GM12874 (cell line): ENCODE data around the gene PIANP.

Experiments used
- TF ChIP-seq, protein P1 (sequence below): IDR thresholded peaks from 2 replicates; pipeline ENCODE4 v1.5.1; 2011; ENCODE audit warnings: low read depth, mild to moderate bottlenecking, control low read depth, low read length, moderate library complexity; ENCODE audit not compliant: insufficient read depth

PIANP gene

DNA sequence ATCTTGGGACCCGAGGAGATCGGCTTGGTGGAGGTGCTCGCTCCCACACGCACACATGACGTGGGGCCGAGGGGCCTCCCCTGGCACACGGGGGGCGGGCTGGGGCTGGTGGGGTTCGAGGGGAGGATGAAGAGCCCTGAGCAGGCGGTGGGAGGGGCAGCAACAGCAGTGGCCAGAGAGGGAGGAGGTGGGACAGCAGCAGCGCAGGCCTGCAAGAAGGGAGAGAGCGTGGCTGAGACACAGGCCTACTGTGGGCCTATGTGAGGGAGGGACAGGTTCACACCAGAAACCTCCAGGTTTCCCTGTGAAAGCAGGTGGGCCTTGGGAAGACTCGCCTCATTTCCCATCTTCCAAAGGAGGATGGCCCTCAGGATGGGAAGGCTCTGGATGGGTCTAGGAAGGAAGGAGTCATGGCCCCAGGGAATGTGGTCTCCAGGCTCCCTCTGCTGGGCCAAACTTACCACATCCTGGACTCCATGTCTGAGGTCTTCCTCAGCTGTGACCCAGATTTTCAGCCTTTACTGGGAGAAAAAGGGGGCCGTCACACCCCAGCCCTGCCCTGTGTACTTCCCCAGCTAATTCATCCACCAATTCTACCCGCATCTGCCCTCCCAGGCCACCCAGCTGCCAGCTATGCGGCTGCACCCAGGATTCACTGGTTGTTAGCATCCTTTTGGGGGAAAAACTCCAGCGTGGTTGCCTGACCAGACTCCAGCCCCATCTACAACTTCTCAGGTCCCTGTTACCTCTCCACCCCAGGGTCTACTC, 2.8 kb downstream of the PIANP start:
- TF ChIP-seq, protein P1, sequence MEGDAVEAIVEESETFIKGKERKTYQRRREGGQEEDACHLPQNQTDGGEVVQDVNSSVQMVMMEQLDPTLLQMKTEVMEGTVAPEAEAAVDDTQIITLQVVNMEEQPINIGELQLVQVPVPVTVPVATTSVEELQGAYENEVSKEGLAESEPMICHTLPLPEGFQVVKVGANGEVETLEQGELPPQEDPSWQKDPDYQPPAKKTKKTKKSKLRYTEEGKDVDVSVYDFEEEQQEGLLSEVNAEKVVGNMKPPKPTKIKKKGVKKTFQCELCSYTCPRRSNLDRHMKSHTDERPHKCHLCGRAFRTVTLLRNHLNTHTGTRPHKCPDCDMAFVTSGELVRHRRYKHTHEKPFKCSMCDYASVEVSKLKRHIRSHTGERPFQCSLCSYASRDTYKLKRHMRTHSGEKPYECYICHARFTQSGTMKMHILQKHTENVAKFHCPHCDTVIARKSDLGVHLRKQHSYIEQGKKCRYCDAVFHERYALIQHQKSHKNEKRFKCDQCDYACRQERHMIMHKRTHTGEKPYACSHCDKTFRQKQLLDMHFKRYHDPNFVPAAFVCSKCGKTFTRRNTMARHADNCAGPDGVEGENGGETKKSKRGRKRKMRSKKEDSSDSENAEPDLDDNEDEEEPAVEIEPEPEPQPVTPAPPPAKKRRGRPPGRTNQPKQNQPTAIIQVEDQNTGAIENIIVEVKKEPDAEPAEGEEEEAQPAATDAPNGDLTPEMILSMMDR = peak; percentile 60

DNA sequence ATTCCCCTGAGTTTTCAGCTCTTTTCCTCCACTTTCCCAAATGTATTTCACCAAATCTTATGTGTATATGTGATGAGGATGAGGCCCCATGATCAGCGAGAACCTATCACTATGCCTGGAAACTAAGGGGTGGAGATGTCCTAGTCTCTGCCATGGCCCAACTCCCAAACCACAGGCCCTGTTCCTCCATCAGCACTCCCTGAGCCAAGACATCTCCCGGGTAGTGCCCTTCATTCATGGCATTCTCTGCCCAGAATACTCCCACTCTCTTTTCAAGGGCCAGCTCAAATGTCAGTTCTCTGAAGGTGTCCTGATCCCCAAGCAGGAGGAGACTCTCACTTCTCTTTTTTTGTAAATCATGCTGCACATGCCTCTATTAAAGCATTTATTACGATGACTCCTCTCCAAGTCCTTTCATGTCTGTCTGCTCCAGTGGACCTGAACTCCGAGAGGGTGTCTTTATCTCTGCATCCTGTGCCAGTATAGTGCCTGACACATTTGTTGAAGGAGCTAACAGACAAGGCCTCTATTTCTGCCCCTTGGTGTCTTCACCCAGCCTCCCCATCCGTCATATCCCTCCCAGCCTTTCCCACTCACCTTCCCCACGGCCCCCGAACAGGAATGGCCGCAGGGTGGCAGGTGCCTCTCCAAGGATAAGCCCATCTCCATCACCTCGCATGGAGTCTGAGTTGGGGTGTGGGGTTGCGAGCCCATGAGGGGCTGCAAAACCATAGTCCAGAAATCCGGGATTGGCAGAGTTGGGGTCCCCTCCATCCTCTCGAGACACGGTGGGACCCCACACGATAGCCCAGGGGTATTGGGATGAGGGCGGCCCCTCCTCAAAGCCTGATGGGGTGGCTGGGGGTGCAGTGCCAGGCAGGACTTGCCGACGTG, 3.7 kb downstream of the PIANP start:
- TF ChIP-seq, protein P1 = no peak

DNA sequence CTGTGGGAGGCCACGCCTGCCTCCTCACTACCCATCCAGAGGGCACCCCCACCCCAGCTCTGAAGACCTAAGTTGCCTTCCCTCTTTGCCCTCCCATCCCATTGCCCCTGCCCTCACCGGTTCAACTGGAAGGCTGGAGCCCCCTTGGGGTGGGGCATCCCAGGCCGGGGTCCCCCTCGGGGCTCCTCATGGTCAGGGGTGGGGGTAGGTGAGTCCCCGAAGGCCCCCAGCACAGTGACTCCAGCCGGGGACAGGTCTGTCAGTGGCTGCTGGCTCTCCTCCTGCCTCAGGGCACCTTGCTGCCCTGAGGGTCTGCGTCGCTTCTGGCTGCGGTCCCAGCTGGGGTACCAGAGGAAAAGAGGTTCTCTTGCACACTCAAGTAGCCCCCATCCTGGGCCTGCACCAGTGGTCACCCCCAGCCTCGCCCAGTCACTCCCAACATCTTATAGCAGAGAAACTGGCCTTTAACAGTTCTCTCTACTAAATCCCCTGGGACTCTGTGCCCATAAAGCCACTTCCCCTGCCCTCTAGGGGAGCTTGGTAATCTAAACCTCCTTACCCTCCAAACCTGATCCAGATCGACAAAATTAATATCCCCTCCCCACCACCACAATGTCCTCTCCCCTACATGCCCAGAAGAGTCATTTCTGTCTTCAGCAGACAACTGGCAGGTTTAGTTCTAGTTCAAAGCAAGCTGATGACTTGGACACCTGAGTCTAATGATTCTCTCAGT, 5.1 kb downstream of the PIANP start:
- TF ChIP-seq, protein P1 = no peak

DNA sequence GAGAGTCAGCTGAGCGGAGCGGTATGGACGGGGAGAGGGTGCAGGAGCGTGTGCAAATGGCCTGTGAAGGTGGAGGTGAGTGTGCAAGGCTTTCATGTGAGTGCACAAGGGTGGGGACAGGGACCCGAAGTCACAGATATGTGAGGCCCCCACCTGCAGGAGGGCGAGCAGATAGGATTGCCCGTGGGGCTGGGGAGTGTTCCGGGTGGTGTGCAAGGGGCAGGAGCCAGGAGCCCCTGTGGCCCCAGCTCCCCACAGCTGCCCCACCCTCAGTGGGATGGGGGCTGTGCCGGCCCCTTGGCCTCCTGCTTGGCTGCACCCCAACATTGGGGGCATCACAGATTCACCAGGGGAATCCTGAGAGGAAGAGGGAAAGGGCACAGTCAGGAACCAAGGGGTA, 5.9 kb downstream of the PIANP start:
- TF ChIP-seq, protein P1 = no peak

DNA sequence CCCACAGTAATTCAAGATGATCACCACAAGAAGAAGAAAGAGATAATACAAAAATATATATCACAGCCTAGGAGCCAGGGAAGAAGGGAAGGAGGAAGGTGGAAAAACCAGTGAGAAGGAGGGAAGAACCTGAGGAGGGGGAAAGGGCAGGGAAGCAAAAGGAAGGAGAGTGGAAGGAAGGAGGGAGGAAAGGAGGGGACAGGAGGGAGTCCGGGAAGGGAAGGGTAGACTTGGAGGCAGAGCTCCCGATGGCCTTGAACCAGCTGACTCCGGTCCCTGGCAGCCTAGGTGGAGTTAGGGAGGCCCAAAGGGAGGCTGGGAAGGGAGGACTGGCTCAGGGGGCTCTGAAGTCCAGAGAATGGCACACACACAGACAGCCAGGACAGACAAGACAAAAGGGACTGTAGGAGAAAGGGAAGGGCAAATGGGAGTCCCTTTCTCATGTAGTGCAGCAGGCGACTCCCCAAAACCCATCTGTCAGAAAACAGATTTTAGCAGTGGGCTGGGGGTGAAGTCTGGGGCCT, 6.7 kb downstream of the PIANP start:
- TF ChIP-seq, protein P1 = no peak

DNA sequence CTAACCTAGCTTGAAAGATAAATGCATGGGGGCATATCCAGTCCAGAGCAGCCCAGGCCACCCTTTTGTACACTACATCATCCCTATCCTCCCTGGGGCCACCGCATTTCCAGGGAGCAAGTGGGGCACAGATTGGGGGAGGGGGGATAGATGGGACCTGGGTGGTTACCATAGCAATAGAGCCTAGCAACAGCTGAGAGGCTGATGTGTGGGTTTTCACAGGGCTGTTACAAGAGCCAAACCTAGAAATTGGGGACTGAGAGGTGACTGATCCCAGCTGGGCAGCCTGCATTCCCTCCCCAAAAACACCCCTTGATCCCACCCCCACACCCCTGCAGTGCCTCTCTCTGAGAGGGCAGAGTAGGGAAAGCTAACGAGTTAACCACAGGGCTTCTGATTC, 7.7 kb downstream of the PIANP start:
- TF ChIP-seq, protein P1 = no peak

DNA sequence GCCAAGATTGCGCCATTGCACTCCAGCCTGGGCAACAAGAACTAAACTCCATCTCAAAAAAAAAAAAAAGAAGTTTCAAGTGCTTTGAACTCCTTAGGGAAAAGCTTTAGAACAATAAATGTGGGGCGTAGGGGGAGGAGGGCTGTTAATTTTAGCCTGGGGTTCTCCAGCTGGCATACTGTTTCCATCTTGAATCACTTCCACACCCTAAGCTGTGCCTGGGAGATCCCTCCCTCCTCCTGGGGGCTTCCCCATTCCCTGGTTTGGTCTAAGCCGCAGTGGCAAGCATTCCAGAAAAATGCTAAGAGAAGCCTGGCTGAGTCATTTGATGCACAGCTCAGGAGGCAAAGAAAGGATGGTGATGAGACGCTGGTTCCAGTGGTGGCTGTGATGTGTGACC, 9.1 kb downstream of the PIANP start:
- TF ChIP-seq, protein P1 = no peak
